SK-N-SH treated with all-trans-retinoic acid at 6 μM for 48 hours (cell line): ENCODE data around the gene SMIM7.

Experiments
- GLIS3 ChIP-seq: fragments of 250-450 bp; sonication (Bioruptor Pico); IDR thresholded peaks from 2 replicates; pipeline ENCODE4 v1.5.0; 2020; ENCODE audit warnings: mild to moderate bottlenecking, moderate library complexity
- ZFP3 ChIP-seq: fragments of 250-450 bp; sonication (Bioruptor Pico); IDR thresholded peaks from 2 replicates; pipeline ENCODE4 v1.5.0; 2020; ENCODE audit warnings: mild to moderate bottlenecking, moderate library complexity

- TF ChIP-seq ZFP3 (no peak), GLIS3 (CRISPR knock-in tag) (no peak)
Measured at GRCh38 chr19:16702123-16702522, 42.2 kb upstream of the SMIM7 start.
